Measurements from ENCODE around the gene ATF7IP2. TPM values are rescaled to one million over a fixed set of nuclear protein-coding genes. Genes with fewer than 3 reads are reported as not detected.

The ATF7IP2 gene
- total and polyA plus RNA-seq, 3 experiments from 2014 or later, result 12.4 to 119 (median 14.3) TPM

DNA sequence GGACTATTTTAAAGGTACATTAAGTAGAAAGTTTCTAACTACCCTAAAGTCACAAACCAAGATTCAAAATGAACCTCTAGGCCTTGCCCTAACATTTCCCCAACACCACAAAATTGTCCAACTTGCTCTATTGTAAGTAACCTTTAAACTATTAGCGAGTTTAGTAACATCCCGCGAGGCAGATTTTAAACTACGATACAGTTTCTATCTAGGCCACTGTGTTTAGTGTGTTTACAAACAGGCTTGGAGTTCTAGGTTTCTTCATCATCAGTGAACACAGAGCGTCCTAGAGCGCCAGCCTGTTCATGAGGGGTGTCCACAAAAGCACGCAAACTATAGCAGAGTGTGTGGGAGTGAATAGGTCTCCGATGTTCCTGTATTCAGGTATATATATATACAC is 142.8 kb downstream of the ATF7IP2 start:
- Mint-ChIP-seq H3K27me3 (peaks cover 0 to 3% of the 10 kb centered on the region in 2 donors), H3K4me1 (no peaks in the 10 kb centered on the region), H3K9me3 (no peaks in the 10 kb centered on the region), H3K36me3 (no peaks in the 10 kb centered on the region), H3K4me3 (no peak overlapping the region), H3K27ac (no peak overlapping the region)
- ChIA-PET CTCF (interaction anchor here (1.4 kb wide), 1 partner anchor 209 kb away, joined by 3 read pairs; no protein-coding TSS in a partner anchor), POLR2A (no interaction called here)
- Histone ChIP-seq H3K36me3 (ENCODE audit: insufficient read depth, low read length) (no peaks in the 10 kb centered on the region), H3K4me1 (ENCODE audit: insufficient read depth, low read length) (no peaks in the 10 kb centered on the region), H3K9me3 (ENCODE audit: low read length) (no peaks in the 10 kb centered on the region), H3K27ac (ENCODE audit: low read depth, low read length) (no peak overlapping the region), H3K27me3 (ENCODE audit: insufficient read depth, low read length, poor library complexity, severe bottlenecking) (no peaks in the 10 kb centered on the region), H3K4me3 (ENCODE audit: low read length) (no peak overlapping the region)
- no peak for DNase-seq

- no peak for DNase-seq
- Histone ChIP-seq H3K36me3 (ENCODE audit: insufficient read depth, low read length) (no peaks in the 10 kb centered on the region), H3K27me3 (ENCODE audit: insufficient read depth, low read length, poor library complexity, severe bottlenecking) (no peaks in the 10 kb centered on the region), H3K9me3 (ENCODE audit: low read length) (no peaks in the 10 kb centered on the region), H3K27ac (ENCODE audit: low read depth, low read length) (no peak overlapping the region), H3K4me1 (ENCODE audit: insufficient read depth, low read length) (no peaks in the 10 kb centered on the region), H3K4me3 (ENCODE audit: low read length) (no peak overlapping the region)
- H3K4me1 Mint-ChIP-seq, result no peaks in the 10 kb centered on the region
- no peaks in the 10 kb centered on the region for H3K9me3 Mint-ChIP-seq
- no peak overlapping the region for H3K4me3 Mint-ChIP-seq
- ChIA-PET CTCF (interaction anchor here (1.2 kb wide), 1 partner anchor 10 kb away, joined by 3 read pairs; no protein-coding TSS in a partner anchor), POLR2A (no interaction called here)
- H3K36me3 Mint-ChIP-seq, result no peaks in the 10 kb centered on the region
- H3K27ac Mint-ChIP-seq, result no peak overlapping the region
- peaks cover 0 to 7% of the 10 kb centered on the region in 2 donors for H3K27me3 Mint-ChIP-seq
Measured at GRCh38 chr16:10529895-10530669, 144.2 kb downstream of the ATF7IP2 start.

GRCh38 chr16:10530685-10531084 is 144.8 kb downstream of the ATF7IP2 start:
- no peaks in the 10 kb centered on the region for H3K36me3 Mint-ChIP-seq
- no peaks in the 10 kb centered on the region for H3K9me3 Mint-ChIP-seq
- H3K27ac Mint-ChIP-seq, result no peak overlapping the region
- no peaks in the 10 kb centered on the region for H3K27me3 ChIP-seq (ENCODE audit: insufficient read depth, low read length, poor library complexity, severe bottlenecking)
- no peaks in the 10 kb centered on the region for H3K36me3 ChIP-seq (ENCODE audit: insufficient read depth, low read length)
- H3K9me3 ChIP-seq (ENCODE audit: low read length), result no peaks in the 10 kb centered on the region
- no peaks in the 10 kb centered on the region for H3K4me1 Mint-ChIP-seq
- ChIA-PET POLR2A (no interaction called here), CTCF (no interaction called here)
- no peak overlapping the region for H3K4me3 Mint-ChIP-seq
- H3K27ac ChIP-seq (ENCODE audit: low read depth, low read length), result no peak overlapping the region
- peaks cover 0 to 5% of the 10 kb centered on the region in 2 donors for H3K27me3 Mint-ChIP-seq
- no peaks in the 10 kb centered on the region for H3K4me1 ChIP-seq (ENCODE audit: insufficient read depth, low read length)
- DNase-seq, result no peak
- H3K4me3 ChIP-seq (ENCODE audit: low read length), result no peak overlapping the region

- no peaks in the 10 kb centered on the region for H3K27me3 ChIP-seq (ENCODE audit: insufficient read depth, low read length, poor library complexity, severe bottlenecking)
- no peak overlapping the region for H3K4me3 ChIP-seq (ENCODE audit: low read length)
- H3K36me3 ChIP-seq (ENCODE audit: insufficient read depth, low read length), result no peaks in the 10 kb centered on the region
- no peaks in the 10 kb centered on the region for H3K4me1 Mint-ChIP-seq
- peaks cover 0 to 4% of the 10 kb centered on the region in 2 donors for H3K27me3 Mint-ChIP-seq
- H3K4me3 Mint-ChIP-seq, result no peak overlapping the region
- no peaks in the 10 kb centered on the region for H3K9me3 ChIP-seq (ENCODE audit: low read length)
- no peaks in the 10 kb centered on the region for H3K36me3 Mint-ChIP-seq
- no peak overlapping the region for H3K27ac ChIP-seq (ENCODE audit: low read depth, low read length)
- H3K27ac Mint-ChIP-seq, result no peak overlapping the region
- ChIA-PET CTCF (no interaction called here), POLR2A (no interaction called here)
- H3K4me1 ChIP-seq (ENCODE audit: insufficient read depth, low read length), result no peaks in the 10 kb centered on the region
- no peaks in the 10 kb centered on the region for H3K9me3 Mint-ChIP-seq
- no peak for DNase-seq
Measured at GRCh38 chr16:10531582-10531981, 145.7 kb downstream of the ATF7IP2 start.

Other genes with a start within 250 kb of the ATF7IP2 start
- gene GRIN2A, start 203.6 kb upstream of the ATF7IP2 start, total RNA-seq, result not detected
- gene GRIN2A, start 203.6 kb upstream of the ATF7IP2 start, polyA plus RNA-seq, result not detected
- not detected for gene EMP2, start 194.5 kb downstream of the ATF7IP2 start, total RNA-seq
- gene EMP2, start 194.5 kb downstream of the ATF7IP2 start, polyA plus RNA-seq, result not detected

All from CD8-positive, alpha-beta memory T cell (primary cell).